Bronchial epithelial cell (primary cell): ENCODE measurements around the gene CRADD. TPM values are rescaled to one million over a fixed set of nuclear protein-coding genes. Genes with fewer than 3 reads are reported as not detected.

Experiments
- DNase-seq: peaks from one replicate; pipeline ENCODE4 v3.0.0-alpha.2; 2010; ENCODE audit warnings: low read depth
- FAIRE-seq: peaks from 2 replicates; lab custom pipeline; 2011; peaks lifted over from hg19 to GRCh38; lab: Jason Lieb, UNC
- H3K27me3 ChIP-seq: 2 replicates; pipeline ENCODE4 v1.5.1; 2011; ENCODE audit warnings: low read length; ENCODE audit not compliant: control insufficient read depth, insufficient read depth
- H3K36me3 ChIP-seq: 2 replicates; pipeline ENCODE4 v1.5.1; 2011; ENCODE audit warnings: low read length; ENCODE audit not compliant: control insufficient read depth, insufficient read depth
- H3K4me3 ChIP-seq: 2 replicates; pipeline ENCODE4 v1.5.1; 2011; ENCODE audit warnings: mild to moderate bottlenecking, low read depth, low read length, control low read depth
- CTCF ChIP-seq: IDR thresholded peaks from 2 replicates; pipeline ENCODE4 v1.5.1; 2011; ENCODE audit warnings: mild to moderate bottlenecking, moderate library complexity, low read length, control low read depth, inconsistent platforms; ENCODE audit not compliant: insufficient read depth, severe bottlenecking
- total RNA-seq: library from RNA; depleted of rRNA; stranded (reverse); fragments of >200 nt; gene quantifications from 2 replicates; pipeline ENCODE4 v1.2.1, GENCODE V29; 2014

CRADD gene
- total RNA-seq, 1 donor from 2014 or later, result 11.8 TPM

GRCh38 chr12:93825501-93825888, 148.3 kb downstream of the CRADD start:
- no peak overlapping the region for H3K4me3 ChIP-seq
- DNase-seq, result no peak
- no peaks in the 10 kb centered on the region for H3K36me3 ChIP-seq
- no peak for TF ChIP-seq CTCF
- H3K27me3 ChIP-seq, result no peaks in the 10 kb centered on the region
- no peak for FAIRE-seq

GRCh38 chr12:93825931-93826555, 148.9 kb downstream of the CRADD start:
- FAIRE-seq (no peak), DNase-seq (no peak)
- no peak for TF ChIP-seq CTCF
- Histone ChIP-seq H3K36me3 (no peaks in the 10 kb centered on the region), H3K27me3 (no peaks in the 10 kb centered on the region), H3K4me3 (no peak overlapping the region)

GRCh38 chr12:93827179-93827578, 150.0 kb downstream of the CRADD start:
- TF ChIP-seq CTCF, result no peak
- H3K36me3 ChIP-seq, result no peaks in the 10 kb centered on the region
- FAIRE-seq (no peak), DNase-seq (no peak)
- no peak overlapping the region for H3K4me3 ChIP-seq
- H3K27me3 ChIP-seq, result no peaks in the 10 kb centered on the region

GRCh38 chr12:93827669-93828068, 150.5 kb downstream of the CRADD start:
- H3K4me3 ChIP-seq, result no peak overlapping the region
- TF ChIP-seq CTCF, result no peak
- H3K27me3 ChIP-seq, result no peaks in the 10 kb centered on the region
- H3K36me3 ChIP-seq, result no peaks in the 10 kb centered on the region
- DNase-seq (no peak), FAIRE-seq (no peak)

- Histone ChIP-seq H3K27me3 (no peaks in the 10 kb centered on the region), H3K36me3 (no peaks in the 10 kb centered on the region), H3K4me3 (no peak overlapping the region)
- DNase-seq (no peak), FAIRE-seq (no peak)
- TF ChIP-seq CTCF, result no peak
Measured at GRCh38 chr12:93829016-93829415, 151.8 kb downstream of the CRADD start.

- no peaks in the 10 kb centered on the region for H3K27me3 ChIP-seq
- no peak for DNase-seq
- no peaks in the 10 kb centered on the region for H3K36me3 ChIP-seq
- no peak for TF ChIP-seq CTCF
- no peak overlapping the region for H3K4me3 ChIP-seq
- no peak for FAIRE-seq
Measured at GRCh38 chr12:93831374-93831773, 154.2 kb downstream of the CRADD start.
